ENCODE data around the gene GLP1R. TPM values are rescaled to one million over a fixed set of nuclear protein-coding genes. Genes with fewer than 3 reads are reported as not detected.

GLP1R gene
- total and polyA plus RNA-seq, 4 donors = 0.06 to 1.3 (median 0.13) TPM

DNA sequence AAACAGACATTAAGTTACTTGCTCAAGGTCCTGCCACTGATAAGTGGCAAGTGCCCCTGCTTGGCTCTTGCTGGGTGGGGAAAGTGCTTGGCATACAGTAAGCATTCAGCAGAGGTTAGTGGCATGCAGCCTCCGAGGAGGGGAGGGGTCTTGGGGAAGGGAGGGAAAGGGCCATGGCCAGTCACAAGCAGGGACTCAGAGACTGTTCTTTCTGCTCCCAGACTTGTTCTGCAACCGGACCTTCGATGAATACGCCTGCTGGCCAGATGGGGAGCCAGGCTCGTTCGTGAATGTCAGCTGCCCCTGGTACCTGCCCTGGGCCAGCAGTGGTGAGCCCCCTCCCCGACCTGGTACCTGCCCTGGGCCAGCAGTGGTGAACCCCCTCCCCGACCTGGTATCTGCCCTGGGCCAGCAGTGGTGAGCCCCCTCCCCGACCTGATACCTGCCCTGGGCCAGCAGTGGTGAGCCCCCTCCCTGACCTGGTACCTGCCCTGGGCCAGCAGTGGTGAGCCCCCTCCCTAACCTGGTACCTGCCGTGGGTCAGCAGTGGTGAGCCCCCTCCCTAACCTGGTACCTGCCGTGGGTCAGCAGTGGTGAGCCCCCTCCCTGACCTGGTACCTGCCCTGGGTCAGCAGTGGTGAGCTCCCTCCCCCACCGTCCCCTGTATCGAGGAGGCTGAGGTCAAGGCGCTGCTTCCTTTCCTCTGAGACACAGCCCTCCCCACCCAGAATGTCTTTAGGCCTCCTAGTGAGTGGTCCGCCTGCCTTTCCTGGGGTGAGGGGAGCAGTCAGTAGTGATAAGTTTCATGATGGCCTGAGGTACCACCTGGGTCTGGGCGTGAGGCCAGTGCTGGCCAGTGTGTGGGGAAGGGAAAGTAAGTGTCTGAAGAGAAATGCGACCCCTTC lies 8.9 kb downstream of the GLP1R start:
- 75 to 81% methylated on average over 16 to 17 of the region's 17 CpGs for WGBS, 2 donors
- Histone ChIP-seq H3K9ac (ENCODE audit: insufficient read depth in 1 of 2, low read length in 2 of 2) (no peak overlapping the region), H3K36me3 (ENCODE audit: control insufficient read depth in 4 of 4, insufficient read depth in 4 of 4, low read length in 4 of 4) (no peaks in the 10 kb centered on the region), H3K4me3 (no peak overlapping the region), H3K27ac (ENCODE audit: low read depth in 1 of 2, low read length in 1 of 2) (no peak overlapping the region), H3K27me3 (ENCODE audit: control insufficient read depth in 3 of 3, insufficient read depth in 3 of 3, low read length in 2 of 3) (no peaks in the 10 kb centered on the region), H3K9me3 (ENCODE audit: control insufficient read depth in 4 of 4, insufficient read depth in 3 of 4, low read length in 3 of 4) (no peaks in the 10 kb centered on the region), H3K4me1 (ENCODE audit: control insufficient read depth in 5 of 5, insufficient read depth in 5 of 5, low read length in 5 of 5) (peaks cover 0 to 2% (median 0%) of the 10 kb centered on the region in 5 donors)
- ATAC-seq (ENCODE audit: insufficient read depth, low FRiP score) (no peak), DNase-seq (no peak)
- TF ChIP-seq, protein P1, sequence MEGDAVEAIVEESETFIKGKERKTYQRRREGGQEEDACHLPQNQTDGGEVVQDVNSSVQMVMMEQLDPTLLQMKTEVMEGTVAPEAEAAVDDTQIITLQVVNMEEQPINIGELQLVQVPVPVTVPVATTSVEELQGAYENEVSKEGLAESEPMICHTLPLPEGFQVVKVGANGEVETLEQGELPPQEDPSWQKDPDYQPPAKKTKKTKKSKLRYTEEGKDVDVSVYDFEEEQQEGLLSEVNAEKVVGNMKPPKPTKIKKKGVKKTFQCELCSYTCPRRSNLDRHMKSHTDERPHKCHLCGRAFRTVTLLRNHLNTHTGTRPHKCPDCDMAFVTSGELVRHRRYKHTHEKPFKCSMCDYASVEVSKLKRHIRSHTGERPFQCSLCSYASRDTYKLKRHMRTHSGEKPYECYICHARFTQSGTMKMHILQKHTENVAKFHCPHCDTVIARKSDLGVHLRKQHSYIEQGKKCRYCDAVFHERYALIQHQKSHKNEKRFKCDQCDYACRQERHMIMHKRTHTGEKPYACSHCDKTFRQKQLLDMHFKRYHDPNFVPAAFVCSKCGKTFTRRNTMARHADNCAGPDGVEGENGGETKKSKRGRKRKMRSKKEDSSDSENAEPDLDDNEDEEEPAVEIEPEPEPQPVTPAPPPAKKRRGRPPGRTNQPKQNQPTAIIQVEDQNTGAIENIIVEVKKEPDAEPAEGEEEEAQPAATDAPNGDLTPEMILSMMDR (IDR thresholded peaks at IDR 0.05; ENCODE audit: control extremely low read depth, extremely low read depth) = no peak

DNA sequence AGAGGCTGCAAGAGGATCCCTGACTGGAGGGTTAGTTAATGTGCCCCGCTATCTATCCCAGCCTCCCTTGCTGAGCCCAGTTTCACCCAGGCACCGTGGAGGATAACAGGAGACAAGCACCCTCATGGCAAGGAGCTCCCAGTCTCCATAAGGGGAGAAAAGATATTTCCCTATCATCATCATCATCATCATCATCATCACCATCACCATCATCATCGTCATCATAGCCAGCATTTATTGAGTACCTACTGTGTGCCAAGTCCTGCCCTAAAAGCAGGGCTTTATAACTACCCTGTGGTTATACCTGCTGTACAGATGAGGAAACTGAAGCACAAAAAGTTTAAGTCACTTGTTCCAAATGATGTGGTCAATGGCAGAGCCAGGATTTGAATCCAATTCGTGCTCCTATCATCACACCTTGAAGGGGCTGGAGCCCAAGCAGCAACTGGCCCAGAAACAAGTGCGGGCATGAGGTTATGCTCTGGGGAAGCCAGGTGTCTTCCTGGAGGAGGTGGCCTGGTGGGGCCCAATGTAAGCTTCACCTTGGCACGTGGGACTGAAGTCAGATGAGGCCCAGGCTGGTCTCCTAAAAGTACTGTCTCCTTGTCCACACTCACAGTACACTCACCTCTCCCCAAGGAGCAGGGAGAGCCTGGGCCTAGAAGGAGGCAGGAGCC lies 10.0 kb downstream of the GLP1R start:
- TF ChIP-seq, protein P1 (IDR thresholded peaks at IDR 0.05; ENCODE audit: control extremely low read depth, extremely low read depth) = no peak

DNA sequence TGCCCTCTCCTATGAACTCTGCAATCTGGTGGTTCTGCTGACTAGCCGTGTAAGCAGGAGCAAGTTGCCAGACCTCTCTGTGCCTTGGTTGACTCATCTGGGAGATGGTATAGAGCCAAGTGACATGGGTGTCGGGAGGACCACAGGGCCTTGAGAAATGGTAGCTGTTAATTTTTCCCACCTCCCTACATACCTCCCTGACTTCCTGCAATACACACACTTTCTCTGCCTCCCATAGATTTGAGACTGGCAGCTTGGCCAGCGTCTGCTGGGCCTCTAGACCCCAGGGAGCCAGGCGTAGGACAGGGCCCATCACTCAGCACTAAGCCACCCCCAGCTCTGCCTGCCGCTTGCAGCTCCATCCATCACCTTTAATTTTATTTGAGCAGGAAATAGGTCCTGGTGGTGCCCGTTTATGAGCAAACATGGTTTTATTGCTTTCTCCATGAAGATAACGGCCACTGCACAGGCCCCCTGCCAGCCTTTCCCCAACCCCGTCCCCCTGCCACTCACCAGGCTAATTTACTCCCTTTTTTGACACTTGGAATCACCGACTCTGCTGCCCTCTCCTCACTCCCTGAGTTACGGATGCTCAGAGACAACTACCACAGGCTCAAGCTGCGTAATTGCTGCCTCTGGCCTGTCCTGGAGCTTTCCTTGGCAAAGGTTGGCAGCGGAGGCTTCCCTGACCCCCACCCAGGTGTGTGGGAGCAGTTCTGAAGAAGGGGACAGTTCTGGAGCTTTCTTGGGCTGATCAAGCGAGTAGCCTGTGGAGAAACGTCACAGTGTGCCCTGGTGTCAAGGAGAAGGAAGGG lies 11.1 kb downstream of the GLP1R start:
- DNase-seq = no peak
- H3K27me3 ChIP-seq (ENCODE audit: control insufficient read depth in 3 of 3, insufficient read depth in 3 of 3, low read length in 2 of 3) = no peaks in the 10 kb centered on the region
- H3K4me1 ChIP-seq (ENCODE audit: control insufficient read depth in 5 of 5, insufficient read depth in 5 of 5, low read length in 5 of 5) = no peaks in the 10 kb centered on the region
- no peak overlapping the region for H3K27ac ChIP-seq (ENCODE audit: low read depth in 1 of 2, low read length in 1 of 2)
- H3K9me3 ChIP-seq (ENCODE audit: control insufficient read depth in 4 of 4, insufficient read depth in 3 of 4, low read length in 3 of 4) = no peaks in the 10 kb centered on the region
- WGBS, 2 donors = 78 to 83% methylated on average over 14 of the region's 14 CpGs
- no peak overlapping the region for H3K9ac ChIP-seq (ENCODE audit: insufficient read depth in 1 of 2, low read length in 2 of 2)
- no peak for ATAC-seq (ENCODE audit: insufficient read depth, low FRiP score)
- TF ChIP-seq, protein P1 (IDR thresholded peaks at IDR 0.05; ENCODE audit: control extremely low read depth, extremely low read depth) = no peak
- no peak overlapping the region for H3K4me3 ChIP-seq
- H3K36me3 ChIP-seq (ENCODE audit: control insufficient read depth in 4 of 4, insufficient read depth in 4 of 4, low read length in 4 of 4) = no peaks in the 10 kb centered on the region

More for the DNA sequence above, 10.0 kb downstream of the GLP1R start:
- ATAC-seq (ENCODE audit: insufficient read depth, low FRiP score) (no peak), DNase-seq (no peak)
- Histone ChIP-seq H3K27ac (ENCODE audit: low read depth in 1 of 2, low read length in 1 of 2) (no peak overlapping the region), H3K9me3 (ENCODE audit: control insufficient read depth in 4 of 4, insufficient read depth in 3 of 4, low read length in 3 of 4) (no peaks in the 10 kb centered on the region), H3K36me3 (ENCODE audit: control insufficient read depth in 4 of 4, insufficient read depth in 4 of 4, low read length in 4 of 4) (no peaks in the 10 kb centered on the region), H3K4me1 (ENCODE audit: control insufficient read depth in 5 of 5, insufficient read depth in 5 of 5, low read length in 5 of 5) (no peaks in the 10 kb centered on the region), H3K27me3 (ENCODE audit: control insufficient read depth in 3 of 3, insufficient read depth in 3 of 3, low read length in 2 of 3) (no peaks in the 10 kb centered on the region), H3K9ac (ENCODE audit: insufficient read depth in 1 of 2, low read length in 2 of 2) (no peak overlapping the region), H3K4me3 (no peak overlapping the region)
- WGBS, 2 donors = 85 to 92% methylated on average over 6 of the region's 6 CpGs

Measured in lung (tissue), 12 donors.